ENCODE results near the gene CAMK1D. TPM values are rescaled to one million over a fixed set of nuclear protein-coding genes. Genes with fewer than 3 reads are reported as not detected.

CAMK1D gene
- total and polyA plus RNA-seq, 2 experiments from 2014 or later = 3.5 to 6.0 TPM

- no peak overlapping the region for H3K27ac ChIP-seq
- DNase-seq (ENCODE audit: low spot score) = no peak
- no peaks in the 10 kb centered on the region for H3K79me2 ChIP-seq
- no peaks in the 10 kb centered on the region for H3K9me2 ChIP-seq (replicated peaks; ENCODE audit: insufficient read depth)
- H3K27me3 ChIP-seq = no peaks in the 10 kb centered on the region
- TF ChIP-seq CTCF (IDR thresholded peaks at IDR 0.05; ENCODE audit: poor library complexity) (no peak), EZH2phosphoT487 (IDR thresholded peaks at IDR 0.05; ENCODE audit: low read depth, severe bottlenecking, unreplicated experiment) (no peak), EZH2 (IDR thresholded peaks at IDR 0.05; ENCODE audit: borderline replicate concordance) (no peak)
- no peaks in the 10 kb centered on the region for H3K9me3 ChIP-seq (ENCODE audit: low read depth)
- H3K4me3 ChIP-seq = no peak overlapping the region
- no peak overlapping the region for H3K4me2 ChIP-seq
- no peaks in the 10 kb centered on the region for H4K20me1 ChIP-seq (ENCODE audit: insufficient read depth, poor library complexity, severe bottlenecking)
- H3K36me3 ChIP-seq (replicated peaks; ENCODE audit: insufficient read depth, low read depth) = no peaks in the 10 kb centered on the region
- WGBS (ENCODE audit: low lambda C conversion rate, missing lambda C conversion rate) = 84% methylated on average over 4 of the region's 4 CpGs
- H2AFZ ChIP-seq = no peak overlapping the region
- H3K4me1 ChIP-seq (ENCODE audit: insufficient read depth) = no peaks in the 10 kb centered on the region
These were observed 240.4 kb downstream of the CAMK1D start for GRCh38 chr10:12589791-12590190.

GRCh38 chr10:12590675-12591659 lies 241.6 kb downstream of the CAMK1D start:
- Histone ChIP-seq H3K9me2 (replicated peaks; ENCODE audit: insufficient read depth) (no peaks in the 10 kb centered on the region), H3K4me1 (ENCODE audit: insufficient read depth) (no peaks in the 10 kb centered on the region), H3K4me2 (no peak overlapping the region), H3K27me3 (no peaks in the 10 kb centered on the region), H4K20me1 (ENCODE audit: insufficient read depth, poor library complexity, severe bottlenecking) (no peaks in the 10 kb centered on the region), H3K27ac (no peak overlapping the region), H3K9me3 (ENCODE audit: low read depth) (no peaks in the 10 kb centered on the region), H3K79me2 (no peaks in the 10 kb centered on the region), H3K4me3 (no peak overlapping the region), H3K36me3 (replicated peaks; ENCODE audit: insufficient read depth, low read depth) (no peaks in the 10 kb centered on the region), H2AFZ (no peak overlapping the region)
- 92% methylated on average over 17 of the region's 17 CpGs for WGBS (ENCODE audit: low lambda C conversion rate, missing lambda C conversion rate)
- no peak for DNase-seq (ENCODE audit: low spot score)
- TF ChIP-seq EZH2 (IDR thresholded peaks at IDR 0.05; ENCODE audit: borderline replicate concordance) (no peak), EZH2phosphoT487 (IDR thresholded peaks at IDR 0.05; ENCODE audit: low read depth, severe bottlenecking, unreplicated experiment) (no peak), CTCF (IDR thresholded peaks at IDR 0.05; ENCODE audit: poor library complexity) (no peak)

- no peak for DNase-seq (ENCODE audit: low spot score)
- Histone ChIP-seq H3K4me2 (no peak overlapping the region), H3K27me3 (no peaks in the 10 kb centered on the region), H3K27ac (no peak overlapping the region), H3K36me3 (replicated peaks; ENCODE audit: insufficient read depth, low read depth) (no peaks in the 10 kb centered on the region), H3K79me2 (no peaks in the 10 kb centered on the region), H2AFZ (no peak overlapping the region), H3K9me3 (ENCODE audit: low read depth) (no peaks in the 10 kb centered on the region), H4K20me1 (ENCODE audit: insufficient read depth, poor library complexity, severe bottlenecking) (no peaks in the 10 kb centered on the region), H3K4me1 (ENCODE audit: insufficient read depth) (no peaks in the 10 kb centered on the region), H3K9me2 (replicated peaks; ENCODE audit: insufficient read depth) (no peaks in the 10 kb centered on the region), H3K4me3 (no peak overlapping the region)
- TF ChIP-seq EZH2phosphoT487 (IDR thresholded peaks at IDR 0.05; ENCODE audit: low read depth, severe bottlenecking, unreplicated experiment) (no peak), CTCF (IDR thresholded peaks at IDR 0.05; ENCODE audit: poor library complexity) (no peak), EZH2 (IDR thresholded peaks at IDR 0.05; ENCODE audit: borderline replicate concordance) (no peak)
- WGBS (ENCODE audit: low lambda C conversion rate, missing lambda C conversion rate) = 70% methylated on average over 5 of the region's 5 CpGs
These were observed 243.6 kb downstream of the CAMK1D start for GRCh38 chr10:12592967-12593366.

Data from hepatocyte (in vitro differentiated cells).